Thoracic aorta (tissue), 2 donors: ENCODE results near the gene ATRNL1. TPM values are rescaled to one million over a fixed set of nuclear protein-coding genes. Genes with fewer than 3 reads are reported as not detected.

Experiments
- ATAC-seq: fragments of 150-250 bp; one replicate; pipeline ENCODE4 v1.8.0; 2017; ENCODE audit warnings: low read depth; ENCODE audit not compliant: insufficient number of reproducible peaks, low FRiP score
- DNase-seq: peaks from one replicate; pipeline ENCODE4 v3.0.0-alpha.2; 2020; ENCODE audit warnings: low spot score
- H3K27ac ChIP-seq, 2 donors: fragments of 200-600 bp; sonication (generic); 1 replicate in 1 of 2; 2 replicates in 1 of 2; pipeline ENCODE4 v1.5.1; 2016; ENCODE audit warnings: mild to moderate bottlenecking in 2 of 2, moderate library complexity in 2 of 2
- H3K27me3 ChIP-seq: fragments of 200-600 bp; sonication (generic); replicated peaks from 2 replicates; pipeline ENCODE4 v1.6.0; 2016; ENCODE audit warnings: mild to moderate bottlenecking; ENCODE audit not compliant: insufficient read depth
- H3K36me3 ChIP-seq: fragments of 200-600 bp; sonication (generic); one replicate; pipeline ENCODE4 v1.5.1; 2016
- H3K4me1 ChIP-seq, 2 donors: fragments of 200-600 bp; sonication (generic); 1 replicate in 1 of 2; 2 replicates in 1 of 2; pipeline versions ENCODE4 v1.5.1 to v1.6.0; 2016; ENCODE audit warnings: low read depth in 2 of 2, mild to moderate bottlenecking in 1 of 2; ENCODE audit not compliant: control insufficient read depth in 1 of 2
- H3K4me3 ChIP-seq: fragments of 200-600 bp; sonication (generic); 2 replicates; pipeline ENCODE4 v1.5.1; 2016; ENCODE audit warnings: mild to moderate bottlenecking
- H3K9me3 ChIP-seq: fragments of 200-600 bp; sonication (generic); 2 replicates; pipeline ENCODE4 v1.5.1; 2016
- CTCF ChIP-seq: fragments of 200-600 bp; sonication (generic); IDR thresholded peaks from one replicate; pipeline ENCODE4 v1.5.1; 2019; ENCODE audit warnings: antibody characterized with exemption
- total RNA-seq, 2 donors: library from RNA; depleted of rRNA; stranded (reverse); fragments of >200 nt; gene quantifications; one replicate each; pipeline versions ENCODE4 v1.1.0 to v1.2.3, GENCODE V29; 2016

The ATRNL1 gene
- total RNA-seq, 2 donors from 2014 or later: 24.6 to 57.4 TPM

GRCh38 chr10:115969591-115969990 lies 876.4 kb downstream of the ATRNL1 start:
- no peak overlapping the region for H3K27ac ChIP-seq
- no peaks in the 10 kb centered on the region for H3K36me3 ChIP-seq
- no peak overlapping the region for H3K4me3 ChIP-seq
- no peak for TF ChIP-seq CTCF
- peaks cover 2 to 7% of the 10 kb centered on the region in 2 donors for H3K4me1 ChIP-seq
- no peaks in the 10 kb centered on the region for H3K9me3 ChIP-seq
- H3K27me3 ChIP-seq: no peaks in the 10 kb centered on the region
- DNase-seq (no peak), ATAC-seq (no peak)

- Histone ChIP-seq H3K9me3 (no peaks in the 10 kb centered on the region), H3K27ac (no peak overlapping the region), H3K4me1 (peaks cover 6 to 18% of the 10 kb centered on the region in 2 donors), H3K4me3 (no peak overlapping the region), H3K27me3 (no peaks in the 10 kb centered on the region), H3K36me3 (no peaks in the 10 kb centered on the region)
- TF ChIP-seq CTCF: no peak
- no peak for ATAC-seq
- DNase-seq: no peak
Observed at GRCh38 chr10:115971921-115972320, 878.8 kb downstream of the ATRNL1 start.

GRCh38 chr10:115972426-115972825 lies 879.3 kb downstream of the ATRNL1 start:
- no peak for TF ChIP-seq CTCF
- ATAC-seq (no peak), DNase-seq (no peak)
- Histone ChIP-seq H3K36me3 (no peaks in the 10 kb centered on the region), H3K4me1 (peaks cover 6 to 18% of the 10 kb centered on the region in 2 donors), H3K4me3 (no peak overlapping the region), H3K27ac (no peak overlapping the region), H3K27me3 (no peaks in the 10 kb centered on the region), H3K9me3 (no peaks in the 10 kb centered on the region)

GRCh38 chr10:115974351-115974750 lies 881.2 kb downstream of the ATRNL1 start:
- H3K9me3 ChIP-seq: no peaks in the 10 kb centered on the region
- H3K4me1 ChIP-seq: peaks cover 6 to 18% of the 10 kb centered on the region in 2 donors
- DNase-seq (no peak), ATAC-seq (no peak)
- H3K27me3 ChIP-seq: no peaks in the 10 kb centered on the region
- no peaks in the 10 kb centered on the region for H3K36me3 ChIP-seq
- TF ChIP-seq CTCF: no peak
- no peak overlapping the region for H3K4me3 ChIP-seq
- peak overlapping the region; percentile 58 to 65 for H3K27ac ChIP-seq

- peak overlapping the region; percentile 58 to 65 for H3K27ac ChIP-seq
- peak; percentile 21 for ATAC-seq
Observed at GRCh38 chr10:115974816-115975430, 881.8 kb downstream of the ATRNL1 start.

More at GRCh38 chr10:115974816-115975430, 881.8 kb downstream of the ATRNL1 start:
- peaks cover 6 to 18% of the 10 kb centered on the region in 2 donors for H3K4me1 ChIP-seq
- H3K9me3 ChIP-seq: no peaks in the 10 kb centered on the region
- no peaks in the 10 kb centered on the region for H3K27me3 ChIP-seq
- no peak overlapping the region for H3K4me3 ChIP-seq
- no peaks in the 10 kb centered on the region for H3K36me3 ChIP-seq
- no peak for TF ChIP-seq CTCF
- no peak for DNase-seq
